ENCODE measurements around the gene HDAC9.

- TF ChIP-seq CTCF (IDR thresholded peaks at IDR 0.05; ENCODE audit: insufficient read depth, low read depth, low read length) = no peak
- TF ChIP-seq EZH2 (IDR thresholded peaks at IDR 0.05; ENCODE audit: insufficient read depth, low read length) = no peak
Measured at GRCh38 chr7:18806177-18806576, 310.6 kb downstream of the HDAC9 start.

Measured in astrocyte (in vitro differentiated cells and primary cell).